Measurements from ENCODE around the gene GLT8D2.

- TF ChIP-seq POLR2A (IDR thresholded peaks at IDR 0.05) (no peak), CTCF (IDR thresholded peaks at IDR 0.05) (no peak), POLR2AphosphoS5 (IDR thresholded peaks at IDR 0.05) (no peak)
These were observed 92.1 kb downstream of the GLT8D2 start for GRCh38 chr12:103957865-103958388.
